GM12878 (cell line): ENCODE data around the gene SACM1L. TPM values are rescaled to one million over a fixed set of nuclear protein-coding genes. Genes with fewer than 3 reads are reported as not detected.

ENCODE experiments used
- BMI1 ChIP-seq: fragments of 450-650 bp; IDR thresholded peaks from 2 replicates; pipeline ENCODE4 v1.6.1; 2016; ENCODE audit warnings: mild to moderate bottlenecking, moderate library complexity, borderline replicate concordance
- CBX5 ChIP-seq: sonication (generic); IDR thresholded peaks from 2 replicates; pipeline ENCODE4 v1.6.1; 2016; ENCODE audit warnings: low read depth, moderate library complexity, mild to moderate bottlenecking, inconsistent platforms
- CREB1 ChIP-seq: IDR thresholded peaks from 2 replicates; pipeline ENCODE4 v1.6.1; 2012; ENCODE audit warnings: low read depth, mild to moderate bottlenecking, inconsistent platforms
- CREM ChIP-seq: IDR thresholded peaks from 2 replicates; pipeline ENCODE4 v1.6.1; 2014; ENCODE audit warnings: antibody characterized with exemption, low read depth
- EZH2 ChIP-seq: IDR thresholded peaks from 2 replicates; pipeline ENCODE4 v1.6.1; 2012; ENCODE audit warnings: low read depth, mild to moderate bottlenecking, control low read depth, inconsistent platforms, low read length, borderline replicate concordance; ENCODE audit not compliant: control insufficient read depth
- FOS ChIP-seq: IDR thresholded peaks from 3 replicates; pipeline ENCODE4 v1.6.1; 2011; ENCODE audit warnings: borderline replicate concordance; ENCODE audit not compliant: insufficient read length; ENCODE audit errors: extremely low read depth
- FOXK2 ChIP-seq: fragments of 450-650 bp; IDR thresholded peaks from 2 replicates; pipeline ENCODE4 v1.6.1; 2017; ENCODE audit warnings: mild to moderate bottlenecking, moderate library complexity
- NBN ChIP-seq: fragments of 450-650 bp; IDR thresholded peaks from 2 replicates; pipeline ENCODE4 v1.6.1; 2016
- NFIC ChIP-seq: IDR thresholded peaks from 2 replicates; pipeline ENCODE4 v1.6.1; 2012; ENCODE audit warnings: low read depth, mild to moderate bottlenecking, inconsistent platforms, low read length, moderate library complexity
- NFYA ChIP-seq: IDR thresholded peaks from 2 replicates; pipeline ENCODE4 v1.6.1; 2011; ENCODE audit warnings: low read depth, mild to moderate bottlenecking, low read length, improper control_type of control experiment, borderline replicate concordance
- PAX8 ChIP-seq: fragments of 450-650 bp; IDR thresholded peaks from 2 replicates; pipeline ENCODE4 v1.6.1; 2017; ENCODE audit warnings: mild to moderate bottlenecking, moderate library complexity
- RBBP5 ChIP-seq: fragments of 200-600 bp; sonication (generic); conservative IDR thresholded peaks from 2 replicates; pipeline ENCODE4 v1.6.1; 2016
- YY1 ChIP-seq: IDR thresholded peaks from 2 replicates; pipeline ENCODE4 v1.6.1; 2011; ENCODE audit warnings: low read depth, mild to moderate bottlenecking, low read length
- ZBED1 ChIP-seq: IDR thresholded peaks from 2 replicates; pipeline ENCODE4 v1.6.1; 2016; ENCODE audit warnings: borderline replicate concordance
- ZNF622 ChIP-seq: fragments of 450-650 bp; IDR thresholded peaks from 2 replicates; pipeline ENCODE4 v1.6.1; 2017; ENCODE audit warnings: mild to moderate bottlenecking, inconsistent platforms
- polyA plus RNA-seq, 11 experiments: library from polyadenylated mRNA; depleted of rRNA in 4 of 11; unstranded in 6 of 11; stranded (reverse) in 5 of 11; fragments of >200 nt; fragmentation: Nextera tagmentation in 4 of 11; fragmentation: Illumina TruSeq in 1 of 11; extraction: Ambion mirVana in 4 of 11; extraction: Trizol in 1 of 11; gene quantifications; 1 replicate in 1 of 11; 2 replicates in 10 of 11; pipeline versions ENCODE4 v1.2.1 to v1.2.3, GENCODE V29; 2011 to 2016; ENCODE audit warnings: inconsistent platforms in 2 of 11, missing spikeins in 2 of 11, low read depth in 1 of 11
- total RNA-seq, 4 experiments: library from RNA; depleted of rRNA in 3 of 4; stranded (reverse); fragments of >200 nt in 3 of 4; fragmentation: Illumina TruSeq in 1 of 4; extraction: Trizol in 1 of 4; gene quantifications; 2 replicates each; pipeline versions ENCODE4 v1.2.1 to v1.2.3, GENCODE V29; 2013 to 2021
- TF ChIP-seq, protein P1 (sequence below): fragments of 450-650 bp; IDR thresholded peaks from 2 replicates; pipeline ENCODE4 v1.6.1; 2016; ENCODE audit warnings: mild to moderate bottlenecking
- TF ChIP-seq, protein P2 (sequence below): fragments of 150-350 bp; IDR thresholded peaks from 2 replicates; pipeline ENCODE4 v1.6.1; 2014; ENCODE audit warnings: mild to moderate bottlenecking, low read depth, low read length
- TF ChIP-seq, protein P3 (sequence below): fragments of 450-650 bp; IDR thresholded peaks from 2 replicates; pipeline ENCODE4 v1.6.1; 2018; ENCODE audit warnings: borderline replicate concordance, mild to moderate bottlenecking; ENCODE audit not compliant: partially characterized antibody
- TF ChIP-seq, protein P4 (sequence below): fragments of 450-650 bp; IDR thresholded peaks from 2 replicates; pipeline ENCODE4 v1.6.1; 2017; ENCODE audit warnings: mild to moderate bottlenecking, low read depth, inconsistent platforms; ENCODE audit not compliant: poor library complexity, severe bottlenecking
- TF ChIP-seq, protein P5 (sequence below): fragments of 450-650 bp; IDR thresholded peaks from 2 replicates; pipeline ENCODE4 v1.6.1; 2017; ENCODE audit warnings: mild to moderate bottlenecking, moderate library complexity

Gene SACM1L
- total and polyA plus RNA-seq, 10 of the 15 experiments (the other 5 are each of a cell fraction or from before 2014, with no cell fraction given) = 16.5 to 48.3 (median 28.9) TPM

DNA sequence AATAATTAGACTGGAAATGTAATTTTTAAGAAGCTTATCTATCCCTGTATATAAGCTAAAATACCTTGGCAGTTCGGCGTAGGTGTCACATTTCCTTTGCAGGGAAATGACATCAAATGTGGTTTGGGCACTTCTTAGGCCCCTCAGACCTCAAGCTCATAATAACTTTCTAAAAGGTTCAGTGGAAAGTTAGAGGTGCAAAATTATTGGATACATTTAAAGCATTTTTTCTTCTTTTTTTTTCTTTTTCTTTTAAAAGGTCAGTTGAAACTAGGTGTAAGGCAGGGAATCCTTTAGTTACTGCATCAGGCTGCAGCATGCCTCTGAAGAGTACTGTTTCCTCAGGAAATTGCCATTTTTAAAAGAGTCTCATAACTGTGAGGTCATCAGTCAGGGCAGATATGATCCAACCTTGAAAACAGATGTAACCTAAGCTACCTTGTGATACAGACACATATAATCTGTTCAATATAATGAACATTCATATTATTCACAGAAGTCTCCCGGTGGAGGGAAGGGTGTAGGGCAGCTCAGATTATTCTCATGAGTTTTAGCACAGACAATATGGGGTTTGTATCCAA, 4.8 kb downstream of the SACM1L start (continued):
- TF ChIP-seq NFIC (peak; percentile 85), YY1 (peak; percentile 43; the same call in 1 of the 2 replicates), BMI1 (no peak), ZBED1 (no peak), FOS (no peak), CBX5 (no peak), PAX8 (no peak), RBBP5 (no peak), CREM (peak; percentile 85), EZH2 (no peak), CREB1 (peak; percentile 89), NBN (no peak), NFYA (no peak), FOXK2 (no peak), ZNF622 (no peak)
- TF ChIP-seq, protein P1, sequence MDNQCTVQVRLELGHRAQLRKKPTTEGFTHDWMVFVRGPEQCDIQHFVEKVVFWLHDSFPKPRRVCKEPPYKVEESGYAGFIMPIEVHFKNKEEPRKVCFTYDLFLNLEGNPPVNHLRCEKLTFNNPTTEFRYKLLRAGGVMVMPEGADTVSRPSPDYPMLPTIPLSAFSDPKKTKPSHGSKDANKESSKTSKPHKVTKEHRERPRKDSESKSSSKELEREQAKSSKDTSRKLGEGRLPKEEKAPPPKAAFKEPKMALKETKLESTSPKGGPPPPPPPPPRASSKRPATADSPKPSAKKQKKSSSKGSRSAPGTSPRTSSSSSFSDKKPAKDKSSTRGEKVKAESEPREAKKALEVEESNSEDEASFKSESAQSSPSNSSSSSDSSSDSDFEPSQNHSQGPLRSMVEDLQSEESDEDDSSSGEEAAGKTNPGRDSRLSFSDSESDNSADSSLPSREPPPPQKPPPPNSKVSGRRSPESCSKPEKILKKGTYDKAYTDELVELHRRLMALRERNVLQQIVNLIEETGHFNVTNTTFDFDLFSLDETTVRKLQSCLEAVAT = no peak
- TF ChIP-seq, protein P2, sequence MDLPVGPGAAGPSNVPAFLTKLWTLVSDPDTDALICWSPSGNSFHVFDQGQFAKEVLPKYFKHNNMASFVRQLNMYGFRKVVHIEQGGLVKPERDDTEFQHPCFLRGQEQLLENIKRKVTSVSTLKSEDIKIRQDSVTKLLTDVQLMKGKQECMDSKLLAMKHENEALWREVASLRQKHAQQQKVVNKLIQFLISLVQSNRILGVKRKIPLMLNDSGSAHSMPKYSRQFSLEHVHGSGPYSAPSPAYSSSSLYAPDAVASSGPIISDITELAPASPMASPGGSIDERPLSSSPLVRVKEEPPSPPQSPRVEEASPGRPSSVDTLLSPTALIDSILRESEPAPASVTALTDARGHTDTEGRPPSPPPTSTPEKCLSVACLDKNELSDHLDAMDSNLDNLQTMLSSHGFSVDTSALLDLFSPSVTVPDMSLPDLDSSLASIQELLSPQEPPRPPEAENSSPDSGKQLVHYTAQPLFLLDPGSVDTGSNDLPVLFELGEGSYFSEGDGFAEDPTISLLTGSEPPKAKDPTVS = no peak
- TF ChIP-seq, protein P3, sequence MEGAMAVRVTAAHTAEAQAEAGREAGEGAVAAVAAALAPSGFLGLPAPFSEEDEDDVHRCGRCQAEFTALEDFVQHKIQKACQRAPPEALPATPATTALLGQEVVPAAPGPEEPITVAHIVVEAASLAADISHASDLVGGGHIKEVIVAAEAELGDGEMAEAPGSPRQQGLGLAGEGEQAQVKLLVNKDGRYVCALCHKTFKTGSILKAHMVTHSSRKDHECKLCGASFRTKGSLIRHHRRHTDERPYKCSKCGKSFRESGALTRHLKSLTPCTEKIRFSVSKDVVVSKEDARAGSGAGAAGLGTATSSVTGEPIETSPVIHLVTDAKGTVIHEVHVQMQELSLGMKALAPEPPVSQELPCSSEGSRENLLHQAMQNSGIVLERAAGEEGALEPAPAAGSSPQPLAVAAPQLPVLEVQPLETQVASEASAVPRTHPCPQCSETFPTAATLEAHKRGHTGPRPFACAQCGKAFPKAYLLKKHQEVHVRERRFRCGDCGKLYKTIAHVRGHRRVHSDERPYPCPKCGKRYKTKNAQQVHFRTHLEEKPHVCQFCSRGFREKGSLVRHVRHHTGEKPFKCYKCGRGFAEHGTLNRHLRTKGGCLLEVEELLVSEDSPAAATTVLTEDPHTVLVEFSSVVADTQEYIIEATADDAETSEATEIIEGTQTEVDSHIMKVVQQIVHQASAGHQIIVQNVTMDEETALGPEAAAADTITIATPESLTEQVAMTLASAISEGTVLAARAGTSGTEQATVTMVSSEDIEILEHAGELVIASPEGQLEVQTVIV = no peak
- TF ChIP-seq, protein P4, sequence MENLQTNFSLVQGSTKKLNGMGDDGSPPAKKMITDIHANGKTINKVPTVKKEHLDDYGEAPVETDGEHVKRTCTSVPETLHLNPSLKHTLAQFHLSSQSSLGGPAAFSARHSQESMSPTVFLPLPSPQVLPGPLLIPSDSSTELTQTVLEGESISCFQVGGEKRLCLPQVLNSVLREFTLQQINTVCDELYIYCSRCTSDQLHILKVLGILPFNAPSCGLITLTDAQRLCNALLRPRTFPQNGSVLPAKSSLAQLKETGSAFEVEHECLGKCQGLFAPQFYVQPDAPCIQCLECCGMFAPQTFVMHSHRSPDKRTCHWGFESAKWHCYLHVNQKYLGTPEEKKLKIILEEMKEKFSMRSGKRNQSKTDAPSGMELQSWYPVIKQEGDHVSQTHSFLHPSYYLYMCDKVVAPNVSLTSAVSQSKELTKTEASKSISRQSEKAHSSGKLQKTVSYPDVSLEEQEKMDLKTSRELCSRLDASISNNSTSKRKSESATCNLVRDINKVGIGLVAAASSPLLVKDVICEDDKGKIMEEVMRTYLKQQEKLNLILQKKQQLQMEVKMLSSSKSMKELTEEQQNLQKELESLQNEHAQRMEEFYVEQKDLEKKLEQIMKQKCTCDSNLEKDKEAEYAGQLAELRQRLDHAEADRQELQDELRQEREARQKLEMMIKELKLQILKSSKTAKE = no peak
- TF ChIP-seq, protein P5, sequence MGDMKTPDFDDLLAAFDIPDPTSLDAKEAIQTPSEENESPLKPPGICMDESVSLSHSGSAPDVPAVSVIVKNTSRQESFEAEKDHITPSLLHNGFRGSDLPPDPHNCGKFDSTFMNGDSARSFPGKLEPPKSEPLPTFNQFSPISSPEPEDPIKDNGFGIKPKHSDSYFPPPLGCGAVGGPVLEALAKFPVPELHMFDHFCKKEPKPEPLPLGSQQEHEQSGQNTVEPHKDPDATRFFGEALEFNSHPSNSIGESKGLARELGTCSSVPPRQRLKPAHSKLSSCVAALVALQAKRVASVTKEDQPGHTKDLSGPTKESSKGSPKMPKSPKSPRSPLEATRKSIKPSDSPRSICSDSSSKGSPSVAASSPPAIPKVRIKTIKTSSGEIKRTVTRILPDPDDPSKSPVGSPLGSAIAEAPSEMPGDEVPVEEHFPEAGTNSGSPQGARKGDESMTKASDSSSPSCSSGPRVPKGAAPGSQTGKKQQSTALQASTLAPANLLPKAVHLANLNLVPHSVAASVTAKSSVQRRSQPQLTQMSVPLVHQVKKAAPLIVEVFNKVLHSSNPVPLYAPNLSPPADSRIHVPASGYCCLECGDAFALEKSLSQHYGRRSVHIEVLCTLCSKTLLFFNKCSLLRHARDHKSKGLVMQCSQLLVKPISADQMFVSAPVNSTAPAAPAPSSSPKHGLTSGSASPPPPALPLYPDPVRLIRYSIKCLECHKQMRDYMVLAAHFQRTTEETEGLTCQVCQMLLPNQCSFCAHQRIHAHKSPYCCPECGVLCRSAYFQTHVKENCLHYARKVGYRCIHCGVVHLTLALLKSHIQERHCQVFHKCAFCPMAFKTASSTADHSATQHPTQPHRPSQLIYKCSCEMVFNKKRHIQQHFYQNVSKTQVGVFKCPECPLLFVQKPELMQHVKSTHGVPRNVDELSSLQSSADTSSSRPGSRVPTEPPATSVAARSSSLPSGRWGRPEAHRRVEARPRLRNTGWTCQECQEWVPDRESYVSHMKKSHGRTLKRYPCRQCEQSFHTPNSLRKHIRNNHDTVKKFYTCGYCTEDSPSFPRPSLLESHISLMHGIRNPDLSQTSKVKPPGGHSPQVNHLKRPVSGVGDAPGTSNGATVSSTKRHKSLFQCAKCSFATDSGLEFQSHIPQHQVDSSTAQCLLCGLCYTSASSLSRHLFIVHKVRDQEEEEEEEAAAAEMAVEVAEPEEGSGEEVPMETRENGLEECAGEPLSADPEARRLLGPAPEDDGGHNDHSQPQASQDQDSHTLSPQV = no peak
